PFSK-1 (cell line): ENCODE results near the gene GATA3.

ENCODE experiments used
- POLR2AphosphoS5 ChIP-seq: IDR thresholded peaks from 2 replicates; pipeline ENCODE4 v1.6.1; 2012; ENCODE audit warnings: low read depth, mild to moderate bottlenecking, control low read depth, low read length, moderate library complexity
- TAF1 ChIP-seq: IDR thresholded peaks from 2 replicates; pipeline ENCODE4 v1.6.1; 2012; ENCODE audit warnings: low read length, control low read depth, borderline replicate concordance; ENCODE audit not compliant: insufficient read depth
- TF ChIP-seq, protein P1 (sequence below), 2 experiments: IDR thresholded peaks; 2 replicates each; pipeline versions ENCODE4 v1.6.1 to v1.8.0; 2011 to 2012; ENCODE audit warnings: low read depth in 2 of 2, low read length in 2 of 2, control low read depth in 1 of 2, inconsistent platforms in 1 of 2, mild to moderate bottlenecking in 1 of 2, moderate library complexity in 1 of 2; ENCODE audit not compliant: insufficient read depth in 1 of 2

DNA sequence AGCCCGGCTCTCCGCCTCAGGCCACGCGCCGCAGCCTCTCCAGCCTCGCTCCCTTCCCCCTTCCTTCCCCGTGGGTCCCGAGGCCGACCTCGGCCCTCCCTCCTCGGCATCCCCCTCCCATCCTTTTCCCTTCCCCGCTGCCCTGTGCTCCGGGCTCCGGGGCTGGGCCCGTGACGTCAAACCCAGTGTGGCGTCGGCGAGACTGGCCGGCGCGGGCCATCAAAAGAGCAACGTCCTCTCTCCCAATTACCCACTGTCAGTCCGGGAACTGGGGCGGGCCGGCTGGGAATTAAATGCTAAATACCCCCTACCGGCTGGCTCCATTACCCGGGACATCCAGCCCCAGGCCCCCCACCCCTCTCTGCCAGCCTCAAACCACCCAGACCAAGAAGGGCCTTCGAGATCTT, 2.6 kb upstream of the GATA3 start:
- peak; percentile 61; the same call in 1 of the 2 replicates for TF ChIP-seq TAF1
- no peak for TF ChIP-seq POLR2AphosphoS5
- TF ChIP-seq, protein P1, sequence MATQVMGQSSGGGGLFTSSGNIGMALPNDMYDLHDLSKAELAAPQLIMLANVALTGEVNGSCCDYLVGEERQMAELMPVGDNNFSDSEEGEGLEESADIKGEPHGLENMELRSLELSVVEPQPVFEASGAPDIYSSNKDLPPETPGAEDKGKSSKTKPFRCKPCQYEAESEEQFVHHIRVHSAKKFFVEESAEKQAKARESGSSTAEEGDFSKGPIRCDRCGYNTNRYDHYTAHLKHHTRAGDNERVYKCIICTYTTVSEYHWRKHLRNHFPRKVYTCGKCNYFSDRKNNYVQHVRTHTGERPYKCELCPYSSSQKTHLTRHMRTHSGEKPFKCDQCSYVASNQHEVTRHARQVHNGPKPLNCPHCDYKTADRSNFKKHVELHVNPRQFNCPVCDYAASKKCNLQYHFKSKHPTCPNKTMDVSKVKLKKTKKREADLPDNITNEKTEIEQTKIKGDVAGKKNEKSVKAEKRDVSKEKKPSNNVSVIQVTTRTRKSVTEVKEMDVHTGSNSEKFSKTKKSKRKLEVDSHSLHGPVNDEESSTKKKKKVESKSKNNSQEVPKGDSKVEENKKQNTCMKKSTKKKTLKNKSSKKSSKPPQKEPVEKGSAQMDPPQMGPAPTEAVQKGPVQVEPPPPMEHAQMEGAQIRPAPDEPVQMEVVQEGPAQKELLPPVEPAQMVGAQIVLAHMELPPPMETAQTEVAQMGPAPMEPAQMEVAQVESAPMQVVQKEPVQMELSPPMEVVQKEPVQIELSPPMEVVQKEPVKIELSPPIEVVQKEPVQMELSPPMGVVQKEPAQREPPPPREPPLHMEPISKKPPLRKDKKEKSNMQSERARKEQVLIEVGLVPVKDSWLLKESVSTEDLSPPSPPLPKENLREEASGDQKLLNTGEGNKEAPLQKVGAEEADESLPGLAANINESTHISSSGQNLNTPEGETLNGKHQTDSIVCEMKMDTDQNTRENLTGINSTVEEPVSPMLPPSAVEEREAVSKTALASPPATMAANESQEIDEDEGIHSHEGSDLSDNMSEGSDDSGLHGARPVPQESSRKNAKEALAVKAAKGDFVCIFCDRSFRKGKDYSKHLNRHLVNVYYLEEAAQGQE (IDR thresholded peaks at IDR 0.05; ENCODE audit: insufficient read depth in 1 of 2, low read depth in 2 of 2, low read length in 2 of 2), result 0 out of 4 replicates have a peak, but pooled peaks of 1 of the 2 experiments have one; percentile 12
